NCI-H524 (cell line): ENCODE data around the gene SATL1.
"Not testable (repeated sequence)": the region's sequence is repeated elsewhere in the genome, so short reads cannot be mapped to it uniquely, and the experiment has no call there.

Experiments used
- DNase-seq, 2 experiments: peaks; one replicate each; lab custom pipeline; 2025; lab: John Stamatoyannopoulos, UW

The SATL1 gene

DNA sequence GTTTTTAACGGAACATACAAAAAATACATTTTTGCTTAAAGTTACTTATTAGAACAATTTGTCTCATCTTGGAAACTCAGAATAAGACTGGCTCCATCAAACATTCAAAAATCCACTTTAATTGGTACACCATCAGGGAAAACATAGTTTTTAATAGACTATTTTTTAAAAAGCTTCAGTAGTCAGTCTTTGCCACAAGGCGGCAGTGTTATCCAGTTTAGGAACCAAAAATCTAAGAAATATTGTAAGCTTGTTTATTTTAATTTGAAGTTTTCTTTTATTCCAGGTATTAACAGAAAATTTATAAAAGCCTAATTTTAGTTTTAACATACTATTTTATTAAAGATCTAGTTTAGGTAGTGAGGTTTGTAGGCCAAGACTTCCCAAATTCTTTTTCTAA, 132.2 kb downstream of the SATL1 start:
- peak in 1 of 2 experiments; percentile 7 for DNase-seq

DNA sequence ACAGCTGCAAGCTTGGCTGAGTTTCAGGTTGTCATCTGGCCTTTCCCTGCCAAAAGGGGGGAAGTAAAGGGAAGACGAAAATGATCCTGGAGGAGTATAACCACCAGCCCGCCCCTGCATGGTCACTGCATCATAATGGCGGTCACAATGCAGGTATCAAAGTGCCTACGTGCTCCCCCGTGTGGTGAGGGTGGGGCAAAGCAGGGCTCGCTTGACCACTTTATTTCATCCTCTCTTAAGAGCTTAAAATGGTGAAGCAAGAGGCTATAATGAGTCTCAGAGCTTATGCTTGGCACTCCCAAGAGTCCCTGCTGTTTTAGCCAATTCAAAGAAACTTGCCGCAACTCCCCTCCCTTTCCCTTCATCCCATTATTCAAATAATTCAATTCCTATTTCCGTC, 134.3 kb downstream of the SATL1 start:
- peak; percentile 22 to 53 for DNase-seq

DNA sequence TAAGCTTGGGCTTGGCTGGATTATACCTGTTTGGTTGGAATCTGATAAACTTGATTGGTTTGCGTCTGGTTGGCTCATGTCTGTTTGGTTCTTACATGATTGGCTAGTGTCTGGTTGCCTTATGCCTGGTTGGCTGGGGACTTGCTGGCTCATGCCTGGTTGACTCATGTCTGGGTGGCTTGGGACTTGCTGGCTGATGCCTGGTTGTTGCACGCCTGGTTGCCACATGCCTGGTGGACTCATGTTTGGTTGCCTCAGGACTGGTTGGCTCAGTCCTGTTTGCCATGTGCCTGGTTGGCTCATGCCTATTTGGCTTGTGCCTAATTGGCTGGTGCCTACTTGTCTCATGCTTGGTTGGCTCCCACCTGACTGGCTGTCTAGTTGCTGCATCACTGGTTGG, 135.4 kb downstream of the SATL1 start:
- no peak for DNase-seq

DNA sequence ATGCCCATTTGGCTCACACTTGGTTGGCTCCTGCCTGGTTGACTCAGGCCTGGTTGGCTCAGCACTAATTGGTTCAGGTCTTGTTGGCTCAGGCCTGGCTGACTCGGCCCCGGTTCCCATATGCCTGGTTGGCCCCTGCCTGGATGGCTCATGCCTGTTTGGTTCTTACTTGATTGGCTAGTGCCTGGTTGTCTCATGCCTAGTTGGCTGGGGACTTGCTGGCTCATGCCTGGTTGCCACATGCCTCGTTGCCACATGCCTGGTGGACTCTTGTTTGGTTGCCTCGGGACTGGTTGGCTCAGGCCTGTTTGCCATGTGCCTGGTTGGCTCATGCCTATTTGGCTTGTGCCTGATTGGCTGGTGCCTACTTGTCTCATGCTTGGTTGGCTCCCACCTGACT, 136.2 kb downstream of the SATL1 start:
- DNase-seq = no peak

DNA sequence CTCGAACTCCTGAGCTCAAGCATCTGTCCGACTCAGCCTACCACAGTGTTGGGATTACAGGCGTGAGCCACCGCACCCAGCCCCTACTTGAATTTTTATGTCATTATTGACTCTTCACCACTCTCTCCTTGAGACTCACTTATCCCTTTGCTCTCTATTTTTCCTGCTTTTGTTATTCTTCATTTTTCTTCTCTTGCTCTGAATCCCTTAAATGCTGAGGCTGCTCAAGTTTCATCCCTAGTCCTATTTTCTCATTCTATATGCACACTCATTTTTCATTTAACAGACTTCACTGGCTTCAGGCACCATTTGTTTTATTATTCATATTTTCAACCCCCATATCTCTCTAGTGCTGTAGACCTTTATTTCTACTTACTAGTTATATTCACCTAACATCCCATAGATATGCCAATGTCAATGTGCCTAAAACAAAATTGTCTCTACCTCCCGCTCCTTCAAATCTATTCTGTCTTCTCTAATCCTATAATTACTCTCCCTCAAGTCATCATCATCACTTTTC, 154.2 kb downstream of the SATL1 start:
- no peak for DNase-seq

DNA sequence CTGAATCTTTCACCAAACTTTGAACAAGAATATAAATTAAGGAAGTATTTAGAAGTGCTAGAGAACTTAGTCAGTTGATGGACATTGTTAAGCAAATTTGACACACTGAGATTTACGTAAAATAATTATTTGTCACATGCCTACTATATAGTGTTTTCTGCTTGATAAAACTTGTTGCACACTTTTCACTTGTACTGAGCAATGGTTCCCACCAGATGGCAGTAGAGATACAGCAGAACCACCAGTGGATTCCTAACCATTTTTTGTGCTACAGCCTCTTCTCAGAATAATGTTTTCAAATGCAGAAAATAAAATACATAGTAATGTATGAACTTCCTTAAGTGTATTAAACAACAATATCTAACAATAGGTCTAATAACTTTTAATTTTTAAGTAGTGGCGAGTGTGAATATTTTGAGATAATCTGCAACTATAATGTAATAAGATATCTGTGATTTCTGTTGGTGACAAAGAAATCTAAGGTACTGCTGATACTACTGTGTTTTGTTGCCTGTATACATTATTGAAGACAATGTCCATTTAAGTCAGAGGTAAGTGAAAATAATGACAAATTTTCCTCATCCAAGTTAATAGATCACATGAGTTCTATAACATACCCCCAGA, 158.7 kb downstream of the SATL1 start:
- DNase-seq = peak in 1 of 2 experiments; percentile 26

DNA sequence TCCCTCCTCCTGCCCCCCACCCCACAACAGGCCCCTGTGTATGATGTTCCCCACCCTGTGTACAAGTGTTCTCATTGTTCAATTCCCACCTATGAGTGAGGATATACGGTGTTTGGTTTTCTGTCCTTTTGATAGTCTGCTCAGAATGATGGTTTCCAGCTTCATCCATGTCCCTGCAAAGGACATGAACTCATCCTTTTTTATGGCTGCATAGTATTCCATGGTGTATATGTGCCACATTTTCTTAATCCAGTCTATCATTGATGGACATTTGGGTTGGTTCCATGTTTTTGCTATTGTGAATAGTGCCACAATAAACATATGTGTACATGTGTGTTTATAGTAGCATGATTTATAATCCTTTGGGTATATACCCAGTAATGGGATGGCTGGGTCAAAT, 166.3 kb downstream of the SATL1 start:
- not testable (repeated sequence) for DNase-seq

DNA sequence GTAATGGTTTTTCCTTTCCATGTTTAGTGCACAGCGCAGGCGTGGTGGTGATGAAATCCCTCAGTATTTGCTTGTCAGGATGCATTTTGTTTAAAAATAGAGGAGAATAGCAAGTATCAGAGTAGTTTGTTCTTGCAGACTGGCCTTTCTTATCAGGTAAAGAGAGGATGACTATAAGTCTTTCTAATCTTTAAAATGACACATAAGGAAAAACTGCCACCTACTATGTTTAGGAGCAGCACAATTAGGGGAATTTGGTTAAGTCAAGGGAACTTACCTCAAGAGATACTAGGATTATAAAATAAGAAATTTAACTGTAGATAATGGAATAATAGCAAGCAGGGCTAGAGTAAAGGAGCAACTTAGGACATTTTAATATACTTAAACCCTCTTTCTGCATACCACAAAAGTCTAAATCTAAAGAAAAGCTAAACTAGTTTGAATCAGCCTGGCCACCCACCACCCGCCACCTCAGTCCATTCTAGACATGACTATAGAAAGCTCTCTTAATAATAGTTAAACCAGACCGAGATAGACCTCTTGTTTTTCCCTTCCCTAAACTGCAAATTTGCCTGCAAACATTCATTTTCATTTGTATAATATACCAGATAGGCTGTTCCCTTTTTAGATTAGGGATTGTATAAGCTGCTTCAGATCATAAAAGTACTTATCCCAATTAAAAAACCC, 177.9 kb downstream of the SATL1 start:
- no peak for DNase-seq

DNA sequence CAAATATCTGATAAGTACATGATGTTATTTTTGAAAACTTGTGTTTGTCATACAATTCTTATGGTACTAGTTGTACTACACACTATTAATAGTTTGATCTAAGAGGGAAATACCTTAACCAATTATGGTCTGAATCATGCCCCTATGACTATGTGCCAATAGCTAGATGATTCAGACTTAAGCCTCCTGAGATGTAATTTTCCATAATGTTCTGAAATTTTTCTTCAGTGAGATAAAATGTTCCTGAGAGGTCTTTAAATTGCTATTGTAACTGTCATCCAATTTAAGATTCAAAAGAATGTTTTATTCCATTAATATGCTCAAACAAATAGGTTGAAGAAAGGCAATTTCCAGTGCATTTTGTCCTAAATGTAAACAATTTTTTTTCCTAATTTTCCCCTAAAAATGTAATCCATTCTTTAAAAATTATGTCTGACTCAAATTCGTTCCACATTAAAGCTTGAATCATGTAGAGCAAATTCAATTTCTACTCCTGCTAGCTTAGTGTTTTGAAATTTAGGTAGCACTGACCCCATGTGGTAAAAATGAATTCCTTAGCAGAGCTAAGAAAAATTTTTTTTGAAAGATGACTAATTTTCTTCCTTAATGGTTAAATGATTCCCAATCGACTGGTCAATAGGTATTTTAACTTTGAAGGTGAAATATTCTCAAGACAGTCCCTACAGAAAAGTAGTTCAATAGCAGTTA, 190.8 kb downstream of the SATL1 start:
- peak in 1 of 2 experiments; percentile 16 for DNase-seq

DNA sequence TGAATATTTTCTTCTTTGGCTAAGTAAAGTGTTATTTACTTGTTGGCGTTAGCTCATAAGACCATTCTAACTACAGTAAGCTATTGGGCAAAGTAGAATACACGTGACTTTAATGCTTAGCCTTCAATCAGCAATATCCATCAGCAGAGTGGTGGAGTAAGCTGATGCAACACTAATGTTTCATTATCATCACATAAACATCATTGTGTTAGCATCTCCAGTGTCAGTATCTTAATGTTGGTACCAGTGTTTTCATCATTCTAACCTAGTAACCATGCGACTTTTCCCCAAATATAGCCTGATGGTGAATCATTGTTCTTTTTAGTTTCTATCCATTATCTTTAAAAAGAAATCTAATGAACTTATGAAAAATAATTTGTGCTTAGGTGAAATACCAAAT, 191.4 kb downstream of the SATL1 start:
- DNase-seq = no peak

DNA sequence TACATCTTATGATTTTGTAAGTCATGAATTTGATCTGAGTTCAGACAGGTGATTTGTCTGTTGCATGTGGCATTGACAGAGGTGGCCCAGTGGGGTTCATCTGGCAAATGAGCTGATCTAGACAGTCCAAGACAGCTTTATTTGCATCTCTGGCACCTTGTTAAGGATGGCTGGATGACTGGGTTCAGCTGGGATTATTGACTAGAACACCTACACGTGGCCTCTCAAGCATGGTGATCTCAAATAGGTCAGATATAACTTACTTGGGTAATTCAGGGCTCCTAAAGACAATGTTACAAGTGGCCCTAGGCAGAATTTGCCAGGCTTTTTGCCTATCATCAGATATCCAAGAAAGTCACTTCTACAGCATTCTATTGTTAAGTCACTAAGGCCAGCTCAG, 192.0 kb downstream of the SATL1 start:
- no peak for DNase-seq
